Neural progenitor cell (in vitro differentiated cells): ENCODE data around the gene CDCA8.

Experiments used
- EZH2 ChIP-seq: fragments of 200-600 bp; sonication (generic); IDR thresholded peaks from 2 replicates; pipeline ENCODE4 v1.6.1; 2017; ENCODE audit warnings: antibody characterized with exemption, mild to moderate bottlenecking, moderate library complexity
- EZH2phosphoT487 ChIP-seq: fragments of 200-600 bp; sonication (generic); IDR thresholded peaks from 2 replicates; pipeline ENCODE4 v1.6.1; 2017; ENCODE audit warnings: antibody characterized with exemption
- TF ChIP-seq, protein P1 (sequence below): fragments of 200-600 bp; sonication (generic); IDR thresholded peaks from 2 replicates; pipeline ENCODE4 v1.5.1; 2017; ENCODE audit warnings: antibody characterized with exemption, mild to moderate bottlenecking

DNA sequence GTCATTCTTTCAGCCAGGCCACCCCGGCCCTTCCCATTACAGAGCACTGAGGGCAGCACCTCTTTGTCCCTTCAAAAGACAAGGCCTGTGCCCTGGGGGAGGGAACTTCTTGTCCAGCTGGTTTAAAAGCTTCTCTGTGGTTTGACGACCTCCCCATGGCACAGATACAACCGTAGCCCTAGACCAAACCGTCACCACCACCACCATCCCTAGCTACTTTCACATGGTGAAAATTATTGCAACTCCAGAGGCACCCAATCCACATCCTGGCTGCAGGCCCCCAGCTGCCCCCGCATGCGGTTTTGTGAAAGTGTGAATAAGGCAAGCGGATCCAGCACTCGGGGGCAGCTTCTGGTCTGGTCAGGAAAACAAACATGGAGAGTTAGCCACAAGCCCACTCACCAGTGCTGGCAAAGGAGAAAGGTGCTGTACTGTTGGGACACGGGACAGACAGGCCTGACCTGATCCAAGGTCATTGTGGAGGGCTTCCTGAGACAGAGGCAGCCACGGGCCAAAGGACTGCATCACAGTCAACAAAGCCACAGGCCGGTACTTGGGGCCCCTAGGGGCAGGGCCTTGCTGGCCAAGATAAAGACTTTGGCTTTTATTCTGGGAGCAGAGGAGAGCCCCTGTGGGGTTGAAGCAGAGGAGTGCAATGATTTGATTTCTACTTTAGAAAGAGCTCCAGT is 31.2 kb downstream of the CDCA8 start:
- TF ChIP-seq, protein P1, sequence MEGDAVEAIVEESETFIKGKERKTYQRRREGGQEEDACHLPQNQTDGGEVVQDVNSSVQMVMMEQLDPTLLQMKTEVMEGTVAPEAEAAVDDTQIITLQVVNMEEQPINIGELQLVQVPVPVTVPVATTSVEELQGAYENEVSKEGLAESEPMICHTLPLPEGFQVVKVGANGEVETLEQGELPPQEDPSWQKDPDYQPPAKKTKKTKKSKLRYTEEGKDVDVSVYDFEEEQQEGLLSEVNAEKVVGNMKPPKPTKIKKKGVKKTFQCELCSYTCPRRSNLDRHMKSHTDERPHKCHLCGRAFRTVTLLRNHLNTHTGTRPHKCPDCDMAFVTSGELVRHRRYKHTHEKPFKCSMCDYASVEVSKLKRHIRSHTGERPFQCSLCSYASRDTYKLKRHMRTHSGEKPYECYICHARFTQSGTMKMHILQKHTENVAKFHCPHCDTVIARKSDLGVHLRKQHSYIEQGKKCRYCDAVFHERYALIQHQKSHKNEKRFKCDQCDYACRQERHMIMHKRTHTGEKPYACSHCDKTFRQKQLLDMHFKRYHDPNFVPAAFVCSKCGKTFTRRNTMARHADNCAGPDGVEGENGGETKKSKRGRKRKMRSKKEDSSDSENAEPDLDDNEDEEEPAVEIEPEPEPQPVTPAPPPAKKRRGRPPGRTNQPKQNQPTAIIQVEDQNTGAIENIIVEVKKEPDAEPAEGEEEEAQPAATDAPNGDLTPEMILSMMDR: no peak
- TF ChIP-seq EZH2: no peak
- no peak for TF ChIP-seq EZH2phosphoT487
